BE2C (cell line): ENCODE results near the gene MT1E.
"Not testable (repeated sequence)": the region's sequence is repeated elsewhere in the genome, so short reads cannot be mapped to it uniquely, and the experiment has no call there.

ENCODE experiments used
- DNase-seq: peaks from one replicate; pipeline ENCODE4 v3.0.0-alpha.2; 2020
- H3K27me3 ChIP-seq: fragments of 250-450 bp; sonication (Bioruptor Pico); 2 replicates; pipeline ENCODE4 v1.5.1; 2020; ENCODE audit warnings: mild to moderate bottlenecking
- H3K36me3 ChIP-seq: fragments of 250-450 bp; sonication (Bioruptor Pico); 2 replicates; pipeline ENCODE4 v1.5.1; 2020; ENCODE audit warnings: mild to moderate bottlenecking
- H3K4me1 ChIP-seq: fragments of 250-450 bp; sonication (Bioruptor Pico); 2 replicates; pipeline ENCODE4 v1.5.1; 2020
- H3K4me3 ChIP-seq: 2 replicates; pipeline ENCODE4 v1.5.1; 2011; ENCODE audit warnings: low read depth, low read length
- H3K9me3 ChIP-seq: fragments of 250-450 bp; sonication (Bioruptor Pico); 2 replicates; pipeline ENCODE4 v1.5.1; 2020
- TF ChIP-seq, protein P1 (sequence below): IDR thresholded peaks from 2 replicates; pipeline ENCODE4 v1.5.1; 2012; ENCODE audit warnings: mild to moderate bottlenecking, low read depth, low read length

The MT1E gene

DNA sequence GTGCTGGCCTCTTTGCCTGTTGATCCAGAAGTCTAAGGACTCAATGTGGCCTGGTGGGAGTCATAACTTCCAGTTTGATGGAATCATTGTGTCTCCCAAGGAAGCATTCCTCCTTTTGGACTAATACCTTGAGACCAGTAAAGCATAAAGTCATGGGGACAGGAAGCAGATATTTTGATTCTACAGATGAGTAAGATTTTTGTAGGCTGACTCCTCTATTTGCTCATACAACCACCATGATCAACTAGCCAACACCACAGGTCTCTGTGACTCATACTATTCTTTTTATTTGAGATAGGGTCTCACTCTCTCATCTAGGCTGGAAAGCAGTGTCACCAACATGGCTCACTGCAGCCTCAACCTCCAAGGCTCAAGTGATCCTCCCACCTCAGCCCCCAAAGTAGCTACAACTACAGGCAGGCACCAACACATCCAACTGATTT, 11.0 kb upstream of the MT1E start:
- DNase-seq, result no peak
- Histone ChIP-seq H3K36me3 (no peaks in the 10 kb centered on the region), H3K4me3 (no peak overlapping the region), H3K9me3 (no peaks in the 10 kb centered on the region), H3K27me3 (no peaks in the 10 kb centered on the region), H3K4me1 (no peaks in the 10 kb centered on the region)
- TF ChIP-seq, protein P1, sequence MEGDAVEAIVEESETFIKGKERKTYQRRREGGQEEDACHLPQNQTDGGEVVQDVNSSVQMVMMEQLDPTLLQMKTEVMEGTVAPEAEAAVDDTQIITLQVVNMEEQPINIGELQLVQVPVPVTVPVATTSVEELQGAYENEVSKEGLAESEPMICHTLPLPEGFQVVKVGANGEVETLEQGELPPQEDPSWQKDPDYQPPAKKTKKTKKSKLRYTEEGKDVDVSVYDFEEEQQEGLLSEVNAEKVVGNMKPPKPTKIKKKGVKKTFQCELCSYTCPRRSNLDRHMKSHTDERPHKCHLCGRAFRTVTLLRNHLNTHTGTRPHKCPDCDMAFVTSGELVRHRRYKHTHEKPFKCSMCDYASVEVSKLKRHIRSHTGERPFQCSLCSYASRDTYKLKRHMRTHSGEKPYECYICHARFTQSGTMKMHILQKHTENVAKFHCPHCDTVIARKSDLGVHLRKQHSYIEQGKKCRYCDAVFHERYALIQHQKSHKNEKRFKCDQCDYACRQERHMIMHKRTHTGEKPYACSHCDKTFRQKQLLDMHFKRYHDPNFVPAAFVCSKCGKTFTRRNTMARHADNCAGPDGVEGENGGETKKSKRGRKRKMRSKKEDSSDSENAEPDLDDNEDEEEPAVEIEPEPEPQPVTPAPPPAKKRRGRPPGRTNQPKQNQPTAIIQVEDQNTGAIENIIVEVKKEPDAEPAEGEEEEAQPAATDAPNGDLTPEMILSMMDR, result no peak

DNA sequence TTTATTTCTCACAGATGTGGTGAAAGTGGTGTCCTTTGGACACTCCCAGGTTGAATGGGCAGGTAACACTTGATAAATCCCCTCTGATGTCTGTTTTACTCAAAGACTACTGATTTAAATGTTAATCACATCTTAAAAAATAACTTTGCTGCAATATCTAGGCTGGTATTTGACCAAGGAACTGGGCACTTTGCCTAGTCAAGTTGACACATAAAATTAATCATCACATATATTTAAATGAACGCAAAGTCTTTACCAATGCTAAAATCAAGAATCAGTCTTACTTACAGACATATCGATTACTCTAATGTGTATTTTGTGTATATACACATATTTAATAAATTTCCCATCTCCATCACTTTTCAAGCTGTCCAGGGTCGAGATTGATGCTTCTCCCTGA, 10.2 kb upstream of the MT1E start:
- H3K9me3 ChIP-seq, result no peaks in the 10 kb centered on the region
- H3K27me3 ChIP-seq, result no peaks in the 10 kb centered on the region
- TF ChIP-seq, protein P1, result no peak
- DNase-seq, result no peak
- no peak overlapping the region for H3K4me3 ChIP-seq
- no peaks in the 10 kb centered on the region for H3K36me3 ChIP-seq
- H3K4me1 ChIP-seq, result no peaks in the 10 kb centered on the region

DNA sequence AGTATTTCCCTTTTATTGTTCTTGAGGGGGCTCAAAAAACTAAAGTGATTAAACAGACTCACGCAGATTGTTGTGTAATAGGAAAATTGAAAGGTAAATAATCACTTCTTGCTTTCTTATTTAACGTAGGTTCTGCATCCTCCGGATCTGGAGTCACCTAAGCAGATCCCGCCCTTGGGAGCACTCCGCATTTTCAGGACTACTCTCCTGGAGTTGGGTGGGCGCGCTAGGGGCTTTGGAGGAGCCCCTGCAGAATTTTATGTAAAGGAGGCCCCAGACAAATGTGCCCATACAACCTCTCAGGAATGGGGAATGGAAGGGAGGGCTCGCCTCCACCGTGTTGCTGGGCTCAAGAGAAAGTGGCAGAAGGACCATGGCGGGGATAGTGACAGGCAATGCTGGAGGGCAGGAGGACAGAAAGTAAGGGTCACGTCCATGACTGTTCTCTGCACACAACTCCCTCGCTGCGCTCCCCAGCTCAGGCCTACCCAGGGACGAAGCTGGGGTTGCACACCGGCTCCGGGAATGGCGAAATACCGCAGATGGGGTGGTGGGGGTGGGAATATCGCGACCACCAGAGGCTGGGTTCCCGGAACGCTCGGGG, 8.9 kb upstream of the MT1E start:
- Histone ChIP-seq H3K9me3 (no peaks in the 10 kb centered on the region), H3K4me3 (no peak overlapping the region), H3K4me1 (no peaks in the 10 kb centered on the region), H3K27me3 (no peaks in the 10 kb centered on the region), H3K36me3 (no peaks in the 10 kb centered on the region)
- TF ChIP-seq, protein P1, result no peak
- no peak for DNase-seq

DNA sequence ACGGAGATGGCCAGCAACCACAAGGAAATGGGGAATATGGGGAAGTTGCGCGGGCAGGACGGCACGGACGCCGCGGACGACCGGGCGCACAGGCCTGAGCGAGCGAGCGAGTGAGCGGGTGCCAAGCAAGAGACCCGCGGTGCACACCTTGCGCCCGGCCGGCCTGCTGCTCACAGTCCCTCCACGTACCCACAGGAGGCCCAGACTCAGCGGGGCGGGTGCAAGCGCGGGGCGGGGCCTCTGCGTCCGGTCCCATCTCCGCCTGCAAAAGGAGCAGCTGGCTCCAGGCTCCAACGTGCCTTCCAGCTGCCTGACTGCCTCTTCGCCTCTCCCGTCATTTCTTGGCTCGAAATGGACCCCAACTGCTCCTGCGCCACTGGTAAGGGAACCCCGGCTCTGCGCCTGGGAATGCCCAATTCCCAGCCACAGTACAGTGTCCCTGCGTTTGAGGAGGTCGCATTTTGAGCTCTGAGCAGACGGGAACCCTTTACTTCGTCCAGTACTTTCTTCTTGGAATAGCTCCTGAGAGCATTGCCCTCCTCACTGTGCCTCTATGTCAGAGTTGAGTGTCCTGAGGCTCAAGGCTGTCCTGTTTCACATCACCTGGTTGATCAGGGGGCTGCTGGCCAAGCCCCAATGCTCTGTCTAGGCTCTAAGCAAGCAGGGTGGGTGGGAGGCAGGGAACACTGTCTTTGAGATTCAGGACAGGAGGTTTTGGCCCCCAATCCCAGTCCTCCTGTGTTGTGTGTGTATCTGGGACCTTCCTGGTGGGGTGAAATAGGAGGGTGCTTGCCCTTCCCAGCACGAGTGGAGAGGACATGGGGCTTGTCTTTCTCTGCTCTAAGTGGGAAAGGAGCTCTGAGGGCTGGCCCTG, 8.1 kb upstream of the MT1E start:
- Histone ChIP-seq H3K4me1 (no peaks in the 10 kb centered on the region), H3K27me3 (no peaks in the 10 kb centered on the region), H3K4me3 (no peak overlapping the region), H3K9me3 (no peaks in the 10 kb centered on the region), H3K36me3 (no peaks in the 10 kb centered on the region)
- DNase-seq, result no peak
- TF ChIP-seq, protein P1, result no peak

DNA sequence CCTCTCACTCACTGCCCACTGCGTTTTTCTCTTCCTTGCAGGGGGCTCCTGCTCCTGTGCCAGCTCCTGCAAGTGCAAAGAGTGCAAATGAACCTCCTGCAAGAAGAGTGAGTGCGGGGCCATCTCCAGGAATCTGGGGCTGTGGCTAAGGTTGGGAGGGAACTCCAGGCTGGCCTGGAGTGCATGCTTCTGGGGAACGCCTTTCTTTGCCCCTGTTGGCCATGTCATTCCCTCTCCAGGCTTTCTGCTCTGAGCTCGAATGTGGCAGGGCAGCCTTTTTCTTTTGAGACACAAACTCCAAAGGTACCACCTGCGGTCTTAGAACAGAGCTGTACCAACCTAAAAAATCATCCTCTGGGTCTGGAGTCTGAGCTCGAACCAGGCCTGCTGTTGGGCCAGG, 7.4 kb upstream of the MT1E start:
- no peaks in the 10 kb centered on the region for H3K36me3 ChIP-seq
- no peaks in the 10 kb centered on the region for H3K4me1 ChIP-seq
- TF ChIP-seq, protein P1, result no peak
- H3K9me3 ChIP-seq, result no peaks in the 10 kb centered on the region
- no peak overlapping the region for H3K4me3 ChIP-seq
- no peak for DNase-seq
- H3K27me3 ChIP-seq, result no peaks in the 10 kb centered on the region

DNA sequence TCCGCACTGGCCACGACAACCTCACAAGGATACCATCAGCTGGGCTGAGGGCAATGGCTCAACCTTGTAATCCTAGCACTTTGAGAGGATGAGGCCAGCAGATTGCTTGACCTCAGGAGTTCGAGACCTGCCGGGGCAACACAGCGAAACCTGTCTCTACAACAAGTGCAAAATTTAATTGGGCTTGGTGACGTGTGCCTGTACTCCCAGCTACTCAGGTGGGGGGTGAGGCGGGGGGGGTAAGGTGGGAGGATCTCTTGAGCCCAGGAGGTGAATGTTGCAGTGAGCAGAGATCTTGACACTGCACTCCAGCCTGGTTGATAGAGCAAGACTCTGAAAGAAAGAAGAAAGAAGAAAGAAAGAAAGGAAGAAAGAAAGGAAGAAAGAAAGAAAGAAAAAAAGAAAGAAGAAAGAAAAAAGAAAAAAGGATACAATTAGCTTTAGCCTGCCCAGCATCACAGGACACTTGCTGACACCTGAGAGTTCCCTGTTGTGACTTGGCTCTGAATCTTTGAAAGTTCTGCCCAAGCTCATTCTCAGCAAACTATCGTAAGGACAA, 5.2 kb upstream of the MT1E start:
- Histone ChIP-seq H3K9me3 (no peaks in the 10 kb centered on the region), H3K4me1 (no peaks in the 10 kb centered on the region), H3K4me3 (no peak overlapping the region), H3K36me3 (no peaks in the 10 kb centered on the region), H3K27me3 (peaks cover 4% of the 10 kb centered on the region)
- TF ChIP-seq, protein P1, result no peak
- DNase-seq, result no peak

DNA sequence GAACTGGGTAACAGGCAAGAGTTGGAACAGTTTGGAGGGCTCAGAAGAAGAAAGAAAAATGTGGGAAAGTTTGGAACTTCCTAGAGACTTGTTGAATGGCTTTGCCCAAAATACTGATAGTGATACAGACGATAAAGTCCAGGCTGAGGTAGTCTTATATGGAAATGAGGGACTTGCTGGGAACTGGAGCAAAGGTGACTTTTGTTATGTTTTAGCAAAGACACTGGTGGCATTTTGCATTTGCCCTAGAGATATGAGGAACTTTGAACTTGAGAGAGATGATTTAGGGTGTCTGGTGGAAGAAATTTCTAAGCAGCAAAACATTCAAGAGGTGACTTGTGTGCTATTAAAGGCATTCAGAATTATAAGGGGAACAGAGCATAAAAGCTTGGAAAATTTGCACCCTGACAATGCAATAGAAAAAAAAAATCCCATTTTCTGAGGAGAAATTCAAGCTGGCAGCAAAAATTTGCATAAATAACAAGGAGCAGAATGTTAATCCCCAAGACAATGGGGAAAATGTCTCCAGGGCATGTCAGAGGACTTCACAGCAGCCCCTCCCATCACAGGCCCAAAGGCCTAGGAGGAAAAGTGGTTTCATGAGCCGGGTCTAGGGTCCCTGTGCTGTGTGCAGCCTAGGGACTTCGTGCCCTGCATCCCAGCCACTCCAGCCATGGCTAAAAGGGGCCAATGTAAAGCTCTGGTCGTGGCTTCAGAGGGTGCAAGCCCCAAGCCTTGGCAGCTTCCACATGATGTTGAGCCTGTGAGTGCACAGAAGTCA, 3.7 kb upstream of the MT1E start:
- H3K4me1 ChIP-seq, H3K9me3 ChIP-seq, H3K36me3 ChIP-seq, DNase-seq, H3K4me3 ChIP-seq: not testable (repeated sequence)
- H3K27me3 ChIP-seq, result peaks cover 12% of the 10 kb centered on the region

DNA sequence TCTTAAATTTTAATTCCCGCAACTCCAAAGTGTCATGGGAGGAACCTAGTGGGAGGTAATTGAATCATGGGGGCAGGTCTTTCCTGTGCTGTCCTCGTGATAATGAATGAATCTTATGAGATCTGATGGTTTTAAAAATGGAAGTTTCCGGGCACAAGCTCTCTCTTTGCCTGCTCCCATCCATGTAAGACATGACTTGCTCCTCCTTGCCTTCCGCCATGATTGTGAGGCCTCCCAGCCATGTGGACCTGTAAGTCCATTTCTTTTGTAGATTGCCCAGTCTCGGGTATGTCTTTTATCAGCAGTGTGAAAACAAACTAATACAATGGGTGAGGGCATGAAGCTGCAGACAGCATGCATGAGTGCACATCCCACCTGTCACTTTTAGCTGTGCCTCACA, 2.4 kb upstream of the MT1E start:
- not testable (repeated sequence) for H3K36me3 ChIP-seq, H3K9me3 ChIP-seq, H3K4me1 ChIP-seq, H3K4me3 ChIP-seq, DNase-seq
- H3K27me3 ChIP-seq, result peaks cover 12% of the 10 kb centered on the region
